ENCODE results near the gene PIK3R2. TPM values are rescaled to one million over a fixed set of nuclear protein-coding genes. Genes with fewer than 3 reads are reported as not detected.

PIK3R2 gene
- polyA plus RNA-seq, 1 donor from 2014 or later: 14.8 TPM

DNA sequence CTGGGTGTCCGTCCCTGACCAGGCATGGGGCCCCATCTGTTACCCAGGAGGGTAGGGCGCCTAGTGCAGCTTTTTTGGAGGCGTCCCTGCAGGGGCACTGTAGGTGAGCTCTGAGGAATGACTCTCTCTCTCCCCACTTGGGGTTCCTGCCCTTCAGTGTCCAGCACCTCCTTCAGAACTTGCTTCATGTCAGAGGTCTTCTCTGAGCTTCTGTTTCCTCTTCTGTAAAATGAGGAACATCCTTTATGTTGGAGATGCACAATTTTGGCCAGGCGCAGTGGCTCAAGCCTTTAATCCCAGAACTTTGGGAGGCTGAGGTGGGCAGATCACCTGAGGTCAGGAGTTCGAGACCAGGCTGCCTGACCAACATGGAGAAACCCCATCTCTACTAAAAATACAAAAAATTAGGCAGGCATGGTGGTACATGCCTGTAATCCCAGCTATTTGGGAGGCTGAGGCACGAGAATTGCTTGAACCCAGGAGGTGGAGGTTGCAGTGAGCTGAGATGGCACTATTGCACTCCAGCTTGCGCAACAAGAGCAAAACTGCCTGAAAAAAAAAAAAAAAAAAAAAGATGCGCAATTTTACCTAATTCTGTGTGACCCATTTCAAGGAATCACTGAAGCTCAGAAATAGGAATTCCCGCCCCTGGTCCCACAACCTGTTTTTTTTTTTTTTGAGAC is 15.2 kb upstream of the PIK3R2 start:
- TF ChIP-seq RAD21 (conservative IDR thresholded peaks at IDR 0.05) (no peak), EP300 (conservative IDR thresholded peaks at IDR 0.05; ENCODE audit: poor library complexity, severe bottlenecking) (no peak), TAF1 (IDR thresholded peaks at IDR 0.05; ENCODE audit: low read depth) (no peak), SMC3 (conservative IDR thresholded peaks at IDR 0.05; ENCODE audit: poor library complexity) (no peak), MXI1 (conservative IDR thresholded peaks at IDR 0.05; ENCODE audit: poor library complexity, severe bottlenecking) (no peak), EZH2 (IDR thresholded peaks at IDR 0.05; ENCODE audit: borderline replicate concordance, insufficient read depth, low read length, poor library complexity, severe bottlenecking) (no peak), POLR2AphosphoS5 (IDR thresholded peaks at IDR 0.05) (no peak)
- TF ChIP-seq, protein P1, sequence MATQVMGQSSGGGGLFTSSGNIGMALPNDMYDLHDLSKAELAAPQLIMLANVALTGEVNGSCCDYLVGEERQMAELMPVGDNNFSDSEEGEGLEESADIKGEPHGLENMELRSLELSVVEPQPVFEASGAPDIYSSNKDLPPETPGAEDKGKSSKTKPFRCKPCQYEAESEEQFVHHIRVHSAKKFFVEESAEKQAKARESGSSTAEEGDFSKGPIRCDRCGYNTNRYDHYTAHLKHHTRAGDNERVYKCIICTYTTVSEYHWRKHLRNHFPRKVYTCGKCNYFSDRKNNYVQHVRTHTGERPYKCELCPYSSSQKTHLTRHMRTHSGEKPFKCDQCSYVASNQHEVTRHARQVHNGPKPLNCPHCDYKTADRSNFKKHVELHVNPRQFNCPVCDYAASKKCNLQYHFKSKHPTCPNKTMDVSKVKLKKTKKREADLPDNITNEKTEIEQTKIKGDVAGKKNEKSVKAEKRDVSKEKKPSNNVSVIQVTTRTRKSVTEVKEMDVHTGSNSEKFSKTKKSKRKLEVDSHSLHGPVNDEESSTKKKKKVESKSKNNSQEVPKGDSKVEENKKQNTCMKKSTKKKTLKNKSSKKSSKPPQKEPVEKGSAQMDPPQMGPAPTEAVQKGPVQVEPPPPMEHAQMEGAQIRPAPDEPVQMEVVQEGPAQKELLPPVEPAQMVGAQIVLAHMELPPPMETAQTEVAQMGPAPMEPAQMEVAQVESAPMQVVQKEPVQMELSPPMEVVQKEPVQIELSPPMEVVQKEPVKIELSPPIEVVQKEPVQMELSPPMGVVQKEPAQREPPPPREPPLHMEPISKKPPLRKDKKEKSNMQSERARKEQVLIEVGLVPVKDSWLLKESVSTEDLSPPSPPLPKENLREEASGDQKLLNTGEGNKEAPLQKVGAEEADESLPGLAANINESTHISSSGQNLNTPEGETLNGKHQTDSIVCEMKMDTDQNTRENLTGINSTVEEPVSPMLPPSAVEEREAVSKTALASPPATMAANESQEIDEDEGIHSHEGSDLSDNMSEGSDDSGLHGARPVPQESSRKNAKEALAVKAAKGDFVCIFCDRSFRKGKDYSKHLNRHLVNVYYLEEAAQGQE (IDR thresholded peaks at IDR 0.05; ENCODE audit: borderline replicate concordance): no peak
- TF ChIP-seq, protein P2, sequence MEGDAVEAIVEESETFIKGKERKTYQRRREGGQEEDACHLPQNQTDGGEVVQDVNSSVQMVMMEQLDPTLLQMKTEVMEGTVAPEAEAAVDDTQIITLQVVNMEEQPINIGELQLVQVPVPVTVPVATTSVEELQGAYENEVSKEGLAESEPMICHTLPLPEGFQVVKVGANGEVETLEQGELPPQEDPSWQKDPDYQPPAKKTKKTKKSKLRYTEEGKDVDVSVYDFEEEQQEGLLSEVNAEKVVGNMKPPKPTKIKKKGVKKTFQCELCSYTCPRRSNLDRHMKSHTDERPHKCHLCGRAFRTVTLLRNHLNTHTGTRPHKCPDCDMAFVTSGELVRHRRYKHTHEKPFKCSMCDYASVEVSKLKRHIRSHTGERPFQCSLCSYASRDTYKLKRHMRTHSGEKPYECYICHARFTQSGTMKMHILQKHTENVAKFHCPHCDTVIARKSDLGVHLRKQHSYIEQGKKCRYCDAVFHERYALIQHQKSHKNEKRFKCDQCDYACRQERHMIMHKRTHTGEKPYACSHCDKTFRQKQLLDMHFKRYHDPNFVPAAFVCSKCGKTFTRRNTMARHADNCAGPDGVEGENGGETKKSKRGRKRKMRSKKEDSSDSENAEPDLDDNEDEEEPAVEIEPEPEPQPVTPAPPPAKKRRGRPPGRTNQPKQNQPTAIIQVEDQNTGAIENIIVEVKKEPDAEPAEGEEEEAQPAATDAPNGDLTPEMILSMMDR (IDR thresholded peaks at IDR 0.05; ENCODE audit: poor library complexity, severe bottlenecking): no peak
- H3F3A ChIP-seq (ENCODE audit: insufficient read depth, low read length, poor library complexity, severe bottlenecking): no peaks in the 10 kb centered on the region
- no peaks in the 10 kb centered on the region for H3K27me3 ChIP-seq (ENCODE audit: insufficient read depth, low read depth, low read length)
- no peaks in the 10 kb centered on the region for H3K9me3 ChIP-seq (ENCODE audit: low read length)
- no peaks in the 10 kb centered on the region for H4K20me1 ChIP-seq (ENCODE audit: insufficient read depth)
- H3K4me2 ChIP-seq (ENCODE audit: low read length): no peak overlapping the region
- H3K27ac ChIP-seq (ENCODE audit: low read length): no peak overlapping the region
- no peak overlapping the region for H2AFZ ChIP-seq (ENCODE audit: low read depth, low read length)
- no peak overlapping the region for H3K4me3 ChIP-seq (ENCODE audit: low read length)
- H3K9ac ChIP-seq (ENCODE audit: low read length): no peak overlapping the region
- H3K9me2 ChIP-seq (ENCODE audit: insufficient read depth, low read length): no peaks in the 10 kb centered on the region
- H3K36me3 ChIP-seq (ENCODE audit: insufficient read depth, low read length): no peaks in the 10 kb centered on the region
- H3K79me2 ChIP-seq (replicated peaks; ENCODE audit: insufficient read depth, low read length): no peaks in the 10 kb centered on the region

DNA sequence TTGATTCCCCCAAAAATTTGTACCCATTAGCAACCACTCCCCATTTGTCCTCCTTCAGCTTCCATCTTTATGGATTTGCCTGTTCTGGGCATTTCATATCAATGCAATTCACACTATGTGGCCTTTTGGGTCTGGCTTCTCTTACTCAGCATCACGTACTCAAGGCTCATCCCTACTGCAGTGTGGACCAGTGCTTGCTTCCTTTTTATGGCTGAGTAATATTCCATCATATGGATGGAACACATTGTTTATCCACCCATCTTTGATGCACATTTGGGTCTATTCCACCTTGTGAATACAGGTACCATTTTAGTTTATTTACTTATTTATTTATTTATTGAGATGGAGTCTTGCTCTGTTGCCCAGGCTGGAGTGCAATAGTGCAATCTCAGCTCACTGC is 12.5 kb upstream of the PIK3R2 start:
- H3K4me2 ChIP-seq (ENCODE audit: low read length): no peak overlapping the region
- H3F3A ChIP-seq (ENCODE audit: insufficient read depth, low read length, poor library complexity, severe bottlenecking): no peaks in the 10 kb centered on the region
- no peaks in the 10 kb centered on the region for H3K9me2 ChIP-seq (ENCODE audit: insufficient read depth, low read length)
- no peak overlapping the region for H3K27ac ChIP-seq (ENCODE audit: low read length)
- TF ChIP-seq, protein P1 (IDR thresholded peaks at IDR 0.05; ENCODE audit: borderline replicate concordance): no peak
- TF ChIP-seq EP300 (conservative IDR thresholded peaks at IDR 0.05; ENCODE audit: poor library complexity, severe bottlenecking) (no peak), SMC3 (conservative IDR thresholded peaks at IDR 0.05; ENCODE audit: poor library complexity) (no peak), EZH2 (IDR thresholded peaks at IDR 0.05; ENCODE audit: borderline replicate concordance, insufficient read depth, low read length, poor library complexity, severe bottlenecking) (no peak), POLR2AphosphoS5 (IDR thresholded peaks at IDR 0.05) (no peak), RAD21 (conservative IDR thresholded peaks at IDR 0.05) (no peak), MXI1 (conservative IDR thresholded peaks at IDR 0.05; ENCODE audit: poor library complexity, severe bottlenecking) (no peak), TAF1 (IDR thresholded peaks at IDR 0.05; ENCODE audit: low read depth) (no peak)
- TF ChIP-seq, protein P2 (IDR thresholded peaks at IDR 0.05; ENCODE audit: poor library complexity, severe bottlenecking): no peak
- no peaks in the 10 kb centered on the region for H3K9me3 ChIP-seq (ENCODE audit: low read length)
- no peak overlapping the region for H3K4me3 ChIP-seq (ENCODE audit: low read length)
- H3K79me2 ChIP-seq (replicated peaks; ENCODE audit: insufficient read depth, low read length): no peaks in the 10 kb centered on the region
- no peak overlapping the region for H3K9ac ChIP-seq (ENCODE audit: low read length)
- no peak overlapping the region for H2AFZ ChIP-seq (ENCODE audit: low read depth, low read length)
- H3K36me3 ChIP-seq (ENCODE audit: insufficient read depth, low read length): no peaks in the 10 kb centered on the region
- H4K20me1 ChIP-seq (ENCODE audit: insufficient read depth): no peaks in the 10 kb centered on the region
- no peaks in the 10 kb centered on the region for H3K27me3 ChIP-seq (ENCODE audit: insufficient read depth, low read depth, low read length)

Data from neural cell (in vitro differentiated cells).